Measurements from ENCODE around the gene TWF2. TPM values are rescaled to one million over a fixed set of nuclear protein-coding genes. Genes with fewer than 3 reads are reported as not detected.

The TWF2 gene
- total RNA-seq, 2 donors from 2014 or later = 40.7 to 41.9 TPM

DNA sequence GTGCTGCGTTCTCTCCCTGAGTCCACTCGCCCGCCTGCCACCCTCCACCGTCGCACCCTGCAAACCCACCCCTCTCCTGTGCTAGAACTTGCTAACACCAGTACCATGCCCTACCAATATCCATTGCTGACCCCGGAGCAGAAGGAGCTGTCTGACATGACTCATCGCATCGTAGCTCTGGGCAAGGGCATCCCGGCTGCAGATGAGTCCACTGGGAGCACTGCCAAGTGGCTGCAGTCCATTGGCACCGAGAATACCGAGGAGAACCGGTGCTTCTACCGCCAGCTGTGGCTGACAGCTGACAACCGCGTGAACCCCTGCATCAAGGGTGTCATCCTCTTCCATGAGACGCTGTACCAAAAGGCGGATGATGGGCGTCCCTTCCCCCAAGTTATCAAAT is 45.9 kb downstream of the TWF2 start:
- 93 to 94% methylated on average over 13 to 18 of the region's 18 CpGs for WGBS, 2 experiments (ENCODE audit: insufficient coverage in 1 of 2, insufficient read length in 1 of 2)
- Mint-ChIP-seq H3K36me3 (ENCODE audit: low read depth) (no peaks in the 10 kb centered on the region), H3K4me1 (peaks cover 5% of the 10 kb centered on the region), H3K27ac (no peak overlapping the region), H3K27me3 (ENCODE audit: insufficient read depth) (no peaks in the 10 kb centered on the region), H3K9me3 (no peaks in the 10 kb centered on the region), H3K4me3 (no peak overlapping the region)
- Histone ChIP-seq H3K36me3 (ENCODE audit: control insufficient read depth, insufficient read depth, low read length) (no peaks in the 10 kb centered on the region), H3K9ac (ENCODE audit: extremely low read depth, low read length, poor library complexity, severe bottlenecking) (no peak overlapping the region), H3K27ac (ENCODE audit: low read depth, low read length) (no peak overlapping the region), H3K4me1 (ENCODE audit: control insufficient read depth, insufficient read depth, low read length) (peaks cover 3% of the 10 kb centered on the region), H3K27me3 (ENCODE audit: control insufficient read depth, insufficient read depth, low read length, poor library complexity, severe bottlenecking) (no peaks in the 10 kb centered on the region), H3K4me3 (ENCODE audit: low read length) (no peak overlapping the region), H3K9me3 (ENCODE audit: control insufficient read depth, low read length) (no peaks in the 10 kb centered on the region)
- TF ChIP-seq, protein P1, sequence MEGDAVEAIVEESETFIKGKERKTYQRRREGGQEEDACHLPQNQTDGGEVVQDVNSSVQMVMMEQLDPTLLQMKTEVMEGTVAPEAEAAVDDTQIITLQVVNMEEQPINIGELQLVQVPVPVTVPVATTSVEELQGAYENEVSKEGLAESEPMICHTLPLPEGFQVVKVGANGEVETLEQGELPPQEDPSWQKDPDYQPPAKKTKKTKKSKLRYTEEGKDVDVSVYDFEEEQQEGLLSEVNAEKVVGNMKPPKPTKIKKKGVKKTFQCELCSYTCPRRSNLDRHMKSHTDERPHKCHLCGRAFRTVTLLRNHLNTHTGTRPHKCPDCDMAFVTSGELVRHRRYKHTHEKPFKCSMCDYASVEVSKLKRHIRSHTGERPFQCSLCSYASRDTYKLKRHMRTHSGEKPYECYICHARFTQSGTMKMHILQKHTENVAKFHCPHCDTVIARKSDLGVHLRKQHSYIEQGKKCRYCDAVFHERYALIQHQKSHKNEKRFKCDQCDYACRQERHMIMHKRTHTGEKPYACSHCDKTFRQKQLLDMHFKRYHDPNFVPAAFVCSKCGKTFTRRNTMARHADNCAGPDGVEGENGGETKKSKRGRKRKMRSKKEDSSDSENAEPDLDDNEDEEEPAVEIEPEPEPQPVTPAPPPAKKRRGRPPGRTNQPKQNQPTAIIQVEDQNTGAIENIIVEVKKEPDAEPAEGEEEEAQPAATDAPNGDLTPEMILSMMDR (conservative IDR thresholded peaks at IDR 0.05) = no peak
- DNase-seq = no peak

DNA sequence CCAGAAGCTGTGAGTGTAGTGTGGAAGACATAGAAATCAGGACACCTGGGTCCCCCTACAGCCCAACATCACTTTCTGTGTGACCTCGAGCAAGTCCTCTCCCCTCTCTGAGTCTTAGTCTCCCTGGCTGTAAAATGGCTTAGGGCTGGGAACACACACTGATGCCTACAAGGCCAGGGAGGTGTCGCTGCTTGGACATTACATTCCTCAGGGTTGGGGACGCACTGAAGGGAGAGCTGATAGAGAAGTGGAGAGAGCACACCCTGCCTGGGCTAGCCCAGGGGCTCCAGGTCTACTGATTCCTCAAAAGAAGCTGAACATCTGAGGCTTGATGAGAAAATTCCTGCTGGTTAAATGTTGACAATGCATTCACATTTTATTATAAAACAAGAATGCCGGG is 47.3 kb downstream of the TWF2 start:
- Histone ChIP-seq H3K4me3 (ENCODE audit: low read length) (no peak overlapping the region), H3K27me3 (ENCODE audit: control insufficient read depth, insufficient read depth, low read length, poor library complexity, severe bottlenecking) (no peaks in the 10 kb centered on the region), H3K9ac (ENCODE audit: extremely low read depth, low read length, poor library complexity, severe bottlenecking) (no peak overlapping the region), H3K9me3 (ENCODE audit: control insufficient read depth, low read length) (no peaks in the 10 kb centered on the region), H3K36me3 (ENCODE audit: control insufficient read depth, insufficient read depth, low read length) (no peaks in the 10 kb centered on the region), H3K4me1 (ENCODE audit: control insufficient read depth, insufficient read depth, low read length) (no peaks in the 10 kb centered on the region), H3K27ac (ENCODE audit: low read depth, low read length) (no peak overlapping the region)
- Mint-ChIP-seq H3K27me3 (ENCODE audit: insufficient read depth) (no peaks in the 10 kb centered on the region), H3K27ac (no peak overlapping the region), H3K4me1 (no peaks in the 10 kb centered on the region), H3K9me3 (no peaks in the 10 kb centered on the region), H3K36me3 (ENCODE audit: low read depth) (no peaks in the 10 kb centered on the region), H3K4me3 (no peak overlapping the region)
- WGBS, 2 experiments (ENCODE audit: insufficient coverage in 1 of 2, insufficient read length in 1 of 2) = 70 to 85% methylated on average over 2 to 4 of the region's 4 CpGs
- no peak for DNase-seq
- TF ChIP-seq, protein P1 (conservative IDR thresholded peaks at IDR 0.05) = no peak

DNA sequence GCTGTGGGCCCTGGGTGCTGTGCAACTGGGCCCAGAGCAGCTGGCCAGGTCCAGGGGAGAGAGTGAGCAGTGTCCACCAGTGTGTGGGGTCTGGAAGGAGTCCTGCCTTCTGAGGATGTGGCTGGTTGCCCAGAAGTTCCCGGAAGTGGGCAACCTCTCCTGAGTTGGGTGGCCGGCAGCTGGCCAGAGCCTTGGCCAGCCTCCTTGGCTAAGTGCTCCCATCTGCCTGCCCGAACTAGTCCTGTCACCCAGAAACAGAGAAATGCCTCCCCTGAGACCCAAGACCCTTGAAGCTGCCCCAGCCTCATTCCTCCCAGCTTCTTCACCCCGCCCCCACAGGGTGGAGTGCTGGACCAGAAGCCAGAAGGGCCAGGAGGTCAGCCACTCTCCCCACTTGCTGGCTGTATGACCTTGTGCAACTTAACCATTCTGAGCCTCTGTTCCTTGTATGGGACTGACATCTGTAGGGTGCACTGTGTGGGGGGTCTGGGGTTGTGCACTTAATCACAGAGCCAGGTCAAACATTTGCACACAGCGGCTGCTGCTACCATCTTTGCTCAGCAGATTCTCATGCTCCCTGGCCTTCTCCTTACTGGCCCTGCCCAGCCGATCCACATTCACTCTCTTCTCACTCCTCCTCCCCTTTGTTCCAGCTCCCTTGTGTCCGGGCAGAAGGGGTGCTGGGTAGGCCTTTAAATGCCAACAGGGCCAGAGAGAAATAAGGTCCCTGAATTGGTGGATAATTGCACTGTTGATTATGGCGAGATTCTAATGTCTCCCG is 48.5 kb downstream of the TWF2 start:
- DNase-seq = no peak
- Mint-ChIP-seq H3K27ac (no peak overlapping the region), H3K27me3 (ENCODE audit: insufficient read depth) (no peaks in the 10 kb centered on the region), H3K9me3 (no peaks in the 10 kb centered on the region), H3K36me3 (ENCODE audit: low read depth) (no peaks in the 10 kb centered on the region), H3K4me3 (no peak overlapping the region), H3K4me1 (no peaks in the 10 kb centered on the region)
- H3K9me3 ChIP-seq (ENCODE audit: control insufficient read depth, low read length) = no peaks in the 10 kb centered on the region
- H3K27me3 ChIP-seq (ENCODE audit: control insufficient read depth, insufficient read depth, low read length, poor library complexity, severe bottlenecking) = no peaks in the 10 kb centered on the region
- no peak overlapping the region for H3K4me3 ChIP-seq (ENCODE audit: low read length)
- 89 to 100% methylated on average over 5 to 9 of the region's 9 CpGs for WGBS, 2 experiments (ENCODE audit: insufficient coverage in 1 of 2, insufficient read length in 1 of 2)
- no peak overlapping the region for H3K27ac ChIP-seq (ENCODE audit: low read depth, low read length)
- no peaks in the 10 kb centered on the region for H3K36me3 ChIP-seq (ENCODE audit: control insufficient read depth, insufficient read depth, low read length)
- TF ChIP-seq, protein P1 (conservative IDR thresholded peaks at IDR 0.05) = no peak
- no peaks in the 10 kb centered on the region for H3K4me1 ChIP-seq (ENCODE audit: control insufficient read depth, insufficient read depth, low read length)
- no peak overlapping the region for H3K9ac ChIP-seq (ENCODE audit: extremely low read depth, low read length, poor library complexity, severe bottlenecking)
